HG03565 (cell line): ENCODE results near the gene B3GNT3.

ENCODE experiments used
- ATAC-seq: cut with Tn5 transposase; IDR thresholded peaks from one replicate; pipeline ENCODE4 v1.9.1; 2021; ENCODE audit warnings: mild to moderate bottlenecking, moderate library complexity; ENCODE audit not compliant: unreplicated experiment

Gene B3GNT3

DNA sequence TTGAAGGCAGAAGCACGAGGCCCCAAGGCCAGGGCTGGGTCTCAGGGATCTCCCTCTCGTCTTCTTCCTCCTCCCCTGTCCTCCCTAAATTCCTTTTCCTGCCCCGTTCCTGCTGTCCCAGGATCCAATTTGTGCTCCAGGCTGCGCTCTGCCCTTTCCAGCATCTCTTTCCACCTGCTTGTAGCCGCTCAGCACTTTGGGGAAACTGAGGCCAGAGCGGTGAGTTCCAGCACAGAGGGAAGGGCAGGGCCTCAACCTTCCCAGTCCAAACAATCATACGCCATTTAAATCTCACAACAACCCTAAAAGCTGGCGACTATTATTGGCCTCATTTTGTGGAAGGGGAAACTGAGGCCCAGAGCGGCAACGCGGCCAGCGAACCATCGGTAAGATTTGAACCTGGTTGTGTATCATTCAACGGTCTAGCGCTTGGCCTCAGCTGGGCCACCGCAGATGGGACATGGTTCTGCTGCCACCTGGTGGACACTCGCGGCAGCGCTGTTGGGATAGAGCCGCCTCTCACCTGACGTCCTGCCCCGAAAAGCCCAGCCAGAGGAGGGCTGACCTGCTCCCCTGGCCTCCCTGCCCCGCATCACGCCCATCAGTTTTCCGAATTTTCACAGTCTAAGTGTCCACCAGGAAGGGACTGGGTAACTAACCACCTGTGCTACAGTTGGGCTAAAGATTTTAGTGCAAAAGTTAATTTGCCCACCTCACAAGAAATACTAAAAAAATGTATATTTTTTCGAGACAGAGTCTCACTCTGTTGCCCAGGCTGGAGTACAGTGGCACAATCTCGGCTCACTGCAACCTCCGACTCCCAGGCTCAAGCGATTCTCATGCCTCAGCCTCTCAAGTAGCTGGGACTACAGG lies 60.6 kb downstream of the B3GNT3 start:
- ATAC-seq, result no peak

DNA sequence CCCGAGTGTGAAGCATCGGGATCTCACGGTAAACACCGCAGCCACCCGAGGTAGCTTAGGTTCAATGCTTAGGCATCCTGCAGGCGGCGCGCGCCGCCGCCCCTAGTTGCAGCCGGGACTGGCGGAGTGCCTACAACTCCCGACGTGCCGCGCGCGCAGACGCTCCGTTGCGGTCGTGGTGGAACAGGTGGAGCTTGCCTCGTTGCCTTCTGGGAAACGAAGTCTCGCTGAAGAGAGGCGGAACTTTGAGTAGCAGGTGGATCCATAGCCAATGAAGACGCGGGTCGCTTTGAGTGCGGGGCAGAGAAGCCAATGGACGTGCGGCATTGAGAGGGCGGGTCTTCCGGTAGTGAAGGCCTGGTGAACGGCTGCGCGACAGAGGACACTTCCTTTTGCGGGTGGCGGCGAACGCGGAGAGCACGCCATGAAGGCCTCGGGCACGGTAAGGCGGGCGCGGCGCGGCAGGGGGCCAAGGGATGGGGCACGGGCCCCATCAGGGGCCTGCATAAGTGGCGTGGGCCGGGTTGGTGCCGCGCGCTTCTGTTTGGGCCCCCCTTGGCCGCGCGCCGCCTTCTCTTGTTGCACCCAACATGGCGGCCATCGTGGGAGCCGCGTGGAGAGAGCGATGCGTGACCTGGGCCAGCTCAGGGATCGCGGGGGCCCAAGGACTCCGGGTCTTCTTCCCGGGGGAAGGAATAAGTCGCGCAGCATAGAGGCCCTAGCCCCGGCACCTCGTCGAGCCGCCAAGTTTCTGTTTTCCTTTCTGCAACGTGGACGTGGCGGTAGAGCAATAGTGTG lies 64.8 kb downstream of the B3GNT3 start, which contains the start of gene RPL18A:
Gene RPL18A, plus strand, starts transcription at position 378 of the 798 bp plus-strand sequence. Its CDS starts 47 bp downstream, at position 425.
- ATAC-seq, result peak; percentile 95

DNA sequence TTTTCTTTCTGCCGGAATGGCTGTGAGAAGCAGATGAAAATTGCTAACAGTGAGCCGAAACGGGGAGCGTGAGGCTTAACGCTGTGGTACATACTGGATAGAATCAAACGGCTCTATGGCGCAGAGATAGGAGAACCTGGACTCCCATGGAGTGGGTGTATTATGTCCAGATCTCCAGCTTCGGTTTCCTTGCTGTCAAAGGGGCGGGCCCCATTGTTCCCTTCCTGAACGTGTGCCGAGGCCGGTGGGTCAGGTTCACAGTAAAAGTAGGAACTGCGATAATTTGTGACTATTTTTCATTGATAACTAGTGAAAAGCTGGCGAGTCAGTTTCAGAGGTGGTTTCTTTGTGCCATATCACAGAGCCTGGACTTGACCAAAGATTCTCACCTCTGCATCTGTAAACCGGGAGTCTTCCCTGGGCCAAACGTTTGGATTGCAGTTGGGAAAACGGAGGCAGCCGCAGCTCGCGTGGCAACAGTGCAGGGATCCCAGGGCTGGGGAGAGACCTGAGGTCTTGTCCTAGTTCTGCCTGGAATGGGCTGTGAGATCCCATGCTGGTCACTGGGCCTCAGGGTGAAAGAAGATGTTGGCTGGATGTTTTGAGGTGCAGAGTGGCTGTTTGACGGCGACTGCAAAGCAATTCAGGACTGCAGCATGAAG lies 65.5 kb downstream of the B3GNT3 start:
- ATAC-seq, result no peak

DNA sequence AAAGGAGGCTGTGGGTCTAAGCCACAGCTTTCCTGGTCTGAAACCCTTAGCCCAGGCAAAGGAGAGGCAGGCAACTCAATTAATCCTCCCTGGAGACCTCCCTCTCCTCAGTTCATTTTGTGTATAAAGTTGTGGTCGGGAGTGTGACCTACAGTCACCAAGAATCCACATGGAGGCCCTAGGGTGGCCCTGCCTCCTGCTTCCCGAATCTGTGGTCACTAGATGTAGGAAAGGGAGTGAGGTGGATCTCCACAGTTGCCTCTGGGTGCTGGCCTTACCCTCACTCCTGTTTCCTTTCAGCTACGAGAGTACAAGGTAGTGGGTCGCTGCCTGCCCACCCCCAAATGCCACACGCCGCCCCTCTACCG lies 66.0 kb downstream of the B3GNT3 start:
- no peak for ATAC-seq

DNA sequence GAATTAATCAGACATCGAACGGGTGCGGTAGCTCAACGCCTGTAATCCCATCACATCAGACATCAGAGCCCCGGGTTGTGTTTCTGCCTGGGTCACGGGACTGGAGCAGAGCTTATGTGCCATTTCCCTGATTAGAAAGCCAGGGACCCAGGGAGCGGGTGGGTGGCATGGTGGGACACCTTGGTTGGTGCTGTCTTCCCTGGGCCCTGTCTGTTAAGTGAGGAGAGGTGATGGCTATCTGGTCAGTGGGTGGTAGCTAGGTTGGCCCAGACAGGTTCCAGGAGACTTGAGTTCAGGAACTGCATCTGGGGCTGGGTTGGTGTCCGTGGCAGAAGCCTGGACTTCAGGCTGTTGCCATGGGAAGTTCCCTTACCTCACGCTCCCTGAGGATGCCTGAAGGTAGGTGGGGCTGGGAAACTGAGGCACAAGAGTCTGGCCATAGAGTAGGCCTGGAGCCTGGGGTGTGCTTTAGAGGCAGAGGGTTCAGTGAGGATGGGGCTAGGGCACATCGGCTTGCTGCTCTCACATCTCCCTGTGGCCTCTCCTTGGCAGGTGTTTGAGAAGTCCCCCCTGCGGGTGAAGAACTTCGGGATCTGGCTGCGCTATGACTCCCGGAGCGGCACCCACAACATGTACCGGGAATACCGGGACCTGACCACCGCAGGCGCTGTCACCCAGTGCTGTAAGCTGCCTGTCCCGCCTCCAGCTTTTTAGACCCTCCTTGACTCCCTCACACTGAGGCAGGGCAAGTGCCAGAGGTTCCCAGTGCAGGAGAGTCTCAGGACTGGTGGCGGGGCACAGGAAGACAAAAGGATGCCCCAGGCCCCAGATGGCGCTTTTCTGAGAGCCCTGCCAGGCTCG lies 66.8 kb downstream of the B3GNT3 start:
- no peak for ATAC-seq

DNA sequence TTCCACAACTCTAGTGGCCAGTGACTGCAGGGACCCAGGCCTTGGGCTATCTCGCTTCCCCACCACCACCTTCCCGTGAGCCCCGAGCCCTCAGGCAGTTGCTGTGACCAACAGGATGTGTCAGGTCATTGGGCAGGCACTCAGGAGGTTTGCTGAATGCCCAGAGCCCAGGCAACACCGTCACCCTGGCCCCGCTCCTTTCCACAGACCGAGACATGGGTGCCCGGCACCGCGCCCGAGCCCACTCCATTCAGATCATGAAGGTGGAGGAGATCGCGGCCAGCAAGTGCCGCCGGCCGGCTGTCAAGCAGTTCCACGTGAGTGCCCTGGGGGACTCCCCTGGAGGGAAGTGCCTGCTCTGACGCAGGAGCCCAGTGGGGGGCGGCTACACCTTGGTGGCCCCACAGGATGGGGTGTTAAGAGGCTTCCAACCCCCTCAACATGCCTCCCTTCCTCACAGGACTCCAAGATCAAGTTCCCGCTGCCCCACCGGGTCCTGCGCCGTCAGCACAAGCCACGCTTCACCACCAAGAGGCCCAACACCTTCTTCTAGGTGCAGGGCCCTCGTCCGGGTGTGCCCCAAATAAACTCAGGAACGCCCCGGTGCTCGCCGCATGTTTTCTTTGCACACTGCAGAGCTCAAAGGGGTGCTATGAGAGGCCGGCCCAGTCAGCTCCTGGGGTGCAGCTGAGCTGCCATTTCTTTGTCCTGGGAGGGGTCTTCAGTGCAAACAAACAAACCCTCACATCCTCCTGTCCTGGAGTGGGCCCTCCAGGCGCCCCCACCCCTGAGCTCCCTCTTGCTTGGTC lies 68.0 kb downstream of the B3GNT3 start:
- ATAC-seq, result no peak
